BLaER1 treated with 17β-estradiol and CSF1 and Interleukin-3, amounts not matched to agents 10 nM and 100 nM (cell line): ENCODE data around the gene OR51I2.

Experiments used
- H3K27ac ChIP-seq, 11 experiments: shearing (Covaris generic); formaldehyde crosslinking; 2 replicates each; pipeline ENCODE4 v1.8.1; 2022
- H3K27me3 ChIP-seq, 11 experiments: shearing (Covaris generic); formaldehyde crosslinking; 2 replicates each; pipeline ENCODE4 v1.8.1; 2022
- H3K36me3 ChIP-seq, 11 experiments: shearing (Covaris generic); formaldehyde crosslinking; 2 replicates each; pipeline ENCODE4 v1.8.1; 2022
- H3K4me1 ChIP-seq, 10 experiments: shearing (Covaris generic); formaldehyde crosslinking; 2 replicates each; pipeline ENCODE4 v1.8.1; 2022
- H3K4me2 ChIP-seq, 11 experiments: shearing (Covaris generic); formaldehyde crosslinking; 2 replicates each; pipeline ENCODE4 v1.8.1; 2022
- H3K4me3 ChIP-seq, 10 experiments: shearing (Covaris generic); formaldehyde crosslinking; 2 replicates each; pipeline ENCODE4 v1.8.1; 2022
- H3K9ac ChIP-seq, 11 experiments: shearing (Covaris generic); formaldehyde crosslinking; 2 replicates each; pipeline ENCODE4 v1.8.1; 2022
- H3K9me3 ChIP-seq, 11 experiments: shearing (Covaris generic); formaldehyde crosslinking; replicated peaks in 1 of 11; 2 replicates each; pipeline ENCODE4 v1.8.1; 2022
- H4K20me1 ChIP-seq, 11 experiments: shearing (Covaris generic); formaldehyde crosslinking; 2 replicates each; pipeline ENCODE4 v1.8.1; 2022
- Cebpa-rat ChIP-seq, 11 experiments: shearing (Covaris generic); IDR thresholded peaks; 2 replicates each; pipeline ENCODE4 v1.8.1; 2022

The OR51I2 gene, protein sequence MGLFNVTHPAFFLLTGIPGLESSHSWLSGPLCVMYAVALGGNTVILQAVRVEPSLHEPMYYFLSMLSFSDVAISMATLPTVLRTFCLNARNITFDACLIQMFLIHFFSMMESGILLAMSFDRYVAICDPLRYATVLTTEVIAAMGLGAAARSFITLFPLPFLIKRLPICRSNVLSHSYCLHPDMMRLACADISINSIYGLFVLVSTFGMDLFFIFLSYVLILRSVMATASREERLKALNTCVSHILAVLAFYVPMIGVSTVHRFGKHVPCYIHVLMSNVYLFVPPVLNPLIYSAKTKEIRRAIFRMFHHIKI

DNA sequence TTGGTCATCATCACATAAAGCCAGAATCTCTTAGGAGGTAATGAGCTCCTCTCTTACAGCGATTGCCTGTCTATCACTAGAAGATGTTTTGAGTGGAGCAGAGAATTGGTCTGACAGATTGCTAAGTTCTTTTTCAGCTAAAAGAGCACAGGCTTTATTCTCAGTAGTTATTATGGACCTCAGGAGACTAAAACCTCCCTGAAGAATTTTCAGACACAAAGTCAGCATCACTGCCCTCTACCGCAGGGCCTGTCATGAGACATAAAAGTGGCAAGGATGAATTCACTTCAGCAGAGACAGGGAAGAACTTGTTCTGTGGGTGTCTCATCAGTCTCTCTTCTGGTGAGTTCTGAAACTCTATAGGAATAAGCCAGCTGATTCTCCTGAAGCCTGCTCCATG, at the start of gene OR51I2:
Gene OR51I2 (plus strand): TSS at position 301 of the 400 bp plus-strand sequence. CDS start 4,166 bp downstream, outside the sequence.
- Histone ChIP-seq H3K27ac (no peak within 1 kb of the TSS), H4K20me1 (no peaks in the 10 kb centered on the region), H3K9ac (no peak within 1 kb of the TSS), H3K4me3 (no peak within 1 kb of the TSS), H3K27me3 (no peaks in the 10 kb centered on the region), H3K36me3 (no peaks in the 10 kb centered on the region), H3K9me3 (no peaks in the 10 kb centered on the region), H3K4me1 (no peaks in the 10 kb centered on the region), H3K4me2 (no peak within 1 kb of the TSS)
- TF ChIP-seq Cebpa-rat (IDR thresholded peaks at IDR 0.05) = no peak

DNA sequence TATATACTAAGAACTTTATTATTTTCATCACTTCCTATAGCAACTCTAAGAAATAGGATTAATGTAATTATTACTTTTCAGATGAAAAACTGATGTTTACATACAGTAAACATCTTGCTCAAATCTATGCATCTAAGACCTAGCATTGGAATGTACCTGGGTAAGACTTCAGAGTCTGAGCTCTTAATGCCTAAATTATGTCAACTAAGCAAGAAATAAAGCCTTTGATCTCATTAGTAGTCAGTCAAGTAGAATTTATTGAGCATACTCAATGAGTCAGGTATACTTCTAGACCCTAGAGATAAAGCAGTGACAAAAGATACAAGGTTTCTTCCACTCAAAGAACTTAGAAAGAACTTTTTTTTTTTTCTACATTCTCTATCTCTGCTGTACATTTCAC, 44.0 kb upstream of the OR51I2 start:
- no peak for TF ChIP-seq Cebpa-rat (IDR thresholded peaks at IDR 0.05)
- Histone ChIP-seq H4K20me1 (no peaks in the 10 kb centered on the region), H3K27me3 (no peaks in the 10 kb centered on the region), H3K4me2 (no peak overlapping the region), H3K9me3 (peaks cover 0 to 5% (median 0%) of the 10 kb centered on the region in 11 experiments; a peak in 1 of 22 replicates), H3K4me3 (no peak overlapping the region), H3K4me1 (no peaks in the 10 kb centered on the region), H3K27ac (no peak overlapping the region), H3K9ac (no peak overlapping the region), H3K36me3 (no peaks in the 10 kb centered on the region)

DNA sequence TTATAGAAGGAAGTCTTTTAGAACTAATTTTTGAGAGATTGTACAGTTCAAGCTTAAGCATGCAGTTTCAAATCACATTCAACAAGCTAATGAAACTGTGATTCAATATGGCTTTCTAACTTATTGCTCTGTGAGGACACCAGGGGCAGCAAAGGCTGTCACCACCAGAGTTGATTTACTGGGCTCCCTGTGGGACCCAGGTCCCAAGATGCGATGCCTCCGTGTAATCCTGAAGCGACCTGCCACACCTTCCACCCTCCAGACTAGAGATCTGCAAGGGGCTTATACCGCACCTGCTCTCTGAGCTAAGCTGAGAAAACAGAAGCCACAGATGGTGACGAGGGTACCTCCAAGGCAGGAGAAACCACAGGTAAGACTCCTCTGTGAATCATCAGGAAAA, 28.1 kb upstream of the OR51I2 start:
- Histone ChIP-seq H3K9ac (no peak overlapping the region), H3K9me3 (no peaks in the 10 kb centered on the region), H3K4me2 (no peak overlapping the region), H3K27ac (no peak overlapping the region), H3K4me1 (no peaks in the 10 kb centered on the region), H3K4me3 (no peak overlapping the region), H3K36me3 (no peaks in the 10 kb centered on the region), H3K27me3 (no peaks in the 10 kb centered on the region), H4K20me1 (no peaks in the 10 kb centered on the region)
- TF ChIP-seq Cebpa-rat (IDR thresholded peaks at IDR 0.05) = no peak

DNA sequence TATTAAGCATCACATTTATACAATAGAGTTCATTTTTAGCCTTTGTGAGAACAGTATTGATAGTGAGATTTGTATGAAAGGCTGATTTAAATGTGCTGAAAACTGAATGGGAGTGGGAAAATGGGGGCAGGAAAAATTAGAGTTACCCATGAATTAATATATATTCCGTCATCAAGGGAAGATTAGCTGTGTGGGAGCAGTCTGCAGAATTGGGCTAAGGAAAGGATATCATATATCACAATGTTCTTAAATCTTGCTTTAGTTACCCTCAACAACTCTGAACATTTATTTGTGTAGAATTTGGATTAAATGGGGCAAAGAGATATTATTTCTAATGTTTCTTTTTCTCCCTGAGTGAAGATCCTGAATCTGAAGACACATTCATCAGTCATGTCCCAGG, 27.3 kb upstream of the OR51I2 start, which contains the start of gene OR51Q1:
Gene OR51Q1 (plus strand): TSS at position 301 of the 400 bp plus-strand sequence. CDS start 90 bp downstream, at position 391.
- H3K27me3 ChIP-seq = no peaks in the 10 kb centered on the region
- no peak for TF ChIP-seq Cebpa-rat (IDR thresholded peaks at IDR 0.05)
- no peaks in the 10 kb centered on the region for H3K4me1 ChIP-seq
- H3K4me2 ChIP-seq = no peak within 1 kb of the TSS
- no peaks in the 10 kb centered on the region for H4K20me1 ChIP-seq
- H3K36me3 ChIP-seq = no peaks in the 10 kb centered on the region
- no peaks in the 10 kb centered on the region for H3K9me3 ChIP-seq
- H3K4me3 ChIP-seq = no peak within 1 kb of the TSS
- no peak within 1 kb of the TSS for H3K9ac ChIP-seq
- no peak within 1 kb of the TSS for H3K27ac ChIP-seq

DNA sequence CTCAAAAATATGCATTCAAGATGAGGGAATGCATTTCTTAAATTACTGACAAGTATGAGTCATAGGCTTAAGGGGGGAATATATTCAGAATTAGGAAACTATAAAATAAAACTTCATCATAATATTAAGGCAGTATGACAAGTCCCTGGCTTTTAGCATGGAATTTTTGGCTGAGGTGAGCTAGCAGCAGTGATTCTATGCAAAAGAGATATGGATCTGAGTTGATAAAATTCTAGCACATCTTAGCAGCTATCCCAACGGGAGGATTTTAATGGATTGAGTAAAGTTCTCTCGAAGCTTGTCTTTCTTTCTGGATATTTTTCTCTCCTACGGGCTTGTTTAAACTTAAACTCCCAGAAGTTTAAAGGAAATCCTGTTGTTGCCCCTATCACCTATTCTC, 26.0 kb upstream of the OR51I2 start:
- no peaks in the 10 kb centered on the region for H4K20me1 ChIP-seq
- no peaks in the 10 kb centered on the region for H3K4me1 ChIP-seq
- no peak overlapping the region for H3K4me2 ChIP-seq
- H3K9me3 ChIP-seq = no peaks in the 10 kb centered on the region
- TF ChIP-seq Cebpa-rat (IDR thresholded peaks at IDR 0.05) = no peak
- H3K9ac ChIP-seq = no peak overlapping the region
- H3K4me3 ChIP-seq = no peak overlapping the region
- no peaks in the 10 kb centered on the region for H3K27me3 ChIP-seq
- H3K36me3 ChIP-seq = no peaks in the 10 kb centered on the region
- H3K27ac ChIP-seq = no peak overlapping the region

DNA sequence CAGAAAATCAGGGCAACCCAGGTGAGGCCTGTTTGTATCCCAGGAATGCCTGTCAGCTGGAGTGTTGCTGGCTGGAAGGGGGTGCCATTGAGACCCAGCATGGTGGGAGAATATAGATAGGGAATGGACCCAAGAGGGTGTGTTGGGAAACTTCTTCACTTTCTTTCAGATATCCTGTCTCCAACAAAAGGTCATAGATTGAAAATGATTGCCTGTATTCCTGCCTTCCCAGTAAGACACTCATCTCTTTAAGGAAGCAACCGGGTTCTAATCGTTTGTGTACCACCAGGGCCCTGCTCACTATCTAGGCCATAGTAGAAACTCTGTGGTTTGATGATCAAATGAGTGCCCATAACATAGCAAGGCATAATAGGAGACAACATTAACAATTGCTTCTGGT, 7.7 kb upstream of the OR51I2 start, which contains the start of gene OR51I1:
Gene OR51I1 (minus strand): TSS at position 101 of the 400 bp plus-strand sequence. CDS start 0 bp downstream, at position 101.
- Histone ChIP-seq H3K4me3 (no peak within 1 kb of the TSS), H3K4me2 (no peak within 1 kb of the TSS), H4K20me1 (no peaks in the 10 kb centered on the region), H3K36me3 (no peaks in the 10 kb centered on the region), H3K27ac (no peak within 1 kb of the TSS), H3K4me1 (no peaks in the 10 kb centered on the region), H3K9me3 (no peaks in the 10 kb centered on the region), H3K27me3 (no peaks in the 10 kb centered on the region), H3K9ac (no peak within 1 kb of the TSS)
- no peak for TF ChIP-seq Cebpa-rat (IDR thresholded peaks at IDR 0.05)

DNA sequence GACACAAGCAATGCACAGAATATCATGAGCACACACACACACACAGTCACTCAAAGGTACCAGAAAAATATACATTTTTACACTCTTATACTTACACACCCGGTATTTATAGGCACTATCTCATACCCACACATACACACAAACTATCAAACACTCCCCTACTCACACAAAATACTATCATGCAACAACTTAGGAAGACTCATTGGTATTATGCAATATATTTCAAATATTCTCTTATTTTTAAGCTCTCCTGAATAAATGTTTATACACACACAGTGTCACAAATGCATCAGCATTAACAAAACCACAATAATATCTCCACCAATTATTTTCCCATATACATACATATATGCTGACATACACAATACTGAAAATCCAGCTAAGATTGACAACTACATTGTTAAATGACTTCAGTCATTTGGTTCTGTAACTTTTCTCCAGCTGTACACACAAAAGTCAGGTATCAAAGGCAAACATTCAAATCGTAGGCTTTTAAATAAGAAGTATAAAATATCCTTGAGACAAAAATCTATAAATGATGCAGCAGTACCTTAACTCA, 5.2 kb upstream of the OR51I2 start:
- no peaks in the 10 kb centered on the region for H3K27me3 ChIP-seq
- H3K4me2 ChIP-seq = no peak overlapping the region
- no peak for TF ChIP-seq Cebpa-rat (IDR thresholded peaks at IDR 0.05)
- H3K4me3 ChIP-seq = no peak overlapping the region
- H3K4me1 ChIP-seq = no peaks in the 10 kb centered on the region
- H3K9ac ChIP-seq = no peak overlapping the region
- H3K9me3 ChIP-seq = no peaks in the 10 kb centered on the region
- no peaks in the 10 kb centered on the region for H4K20me1 ChIP-seq
- no peaks in the 10 kb centered on the region for H3K36me3 ChIP-seq
- H3K27ac ChIP-seq = no peak overlapping the region

DNA sequence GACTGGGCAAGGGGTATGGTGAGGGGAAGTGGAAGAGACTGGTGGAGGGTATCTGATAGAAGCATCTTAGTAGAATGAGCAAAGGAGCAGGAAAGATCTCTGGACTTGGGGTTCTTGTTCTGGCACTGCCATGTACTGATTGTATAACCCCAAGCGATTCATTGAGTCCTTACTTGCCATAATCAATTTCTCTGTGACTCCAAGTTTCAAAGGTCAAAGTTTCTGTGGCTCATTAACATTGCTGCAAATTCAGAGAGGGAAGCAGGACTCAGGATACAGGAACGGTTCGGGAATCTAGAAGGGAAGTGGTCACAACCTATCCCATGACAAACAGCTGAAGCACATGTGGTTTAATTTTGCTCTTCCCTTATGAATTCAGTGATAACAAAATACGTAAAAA, 309 bp downstream of the OR51I2 start:
- Histone ChIP-seq H3K4me2 (no peak overlapping the region), H3K4me1 (no peaks in the 10 kb centered on the region), H3K9ac (no peak overlapping the region), H3K36me3 (no peaks in the 10 kb centered on the region), H3K4me3 (no peak overlapping the region), H3K27me3 (no peaks in the 10 kb centered on the region), H3K27ac (no peak overlapping the region), H3K9me3 (no peaks in the 10 kb centered on the region), H4K20me1 (no peaks in the 10 kb centered on the region)
- no peak for TF ChIP-seq Cebpa-rat (IDR thresholded peaks at IDR 0.05)

DNA sequence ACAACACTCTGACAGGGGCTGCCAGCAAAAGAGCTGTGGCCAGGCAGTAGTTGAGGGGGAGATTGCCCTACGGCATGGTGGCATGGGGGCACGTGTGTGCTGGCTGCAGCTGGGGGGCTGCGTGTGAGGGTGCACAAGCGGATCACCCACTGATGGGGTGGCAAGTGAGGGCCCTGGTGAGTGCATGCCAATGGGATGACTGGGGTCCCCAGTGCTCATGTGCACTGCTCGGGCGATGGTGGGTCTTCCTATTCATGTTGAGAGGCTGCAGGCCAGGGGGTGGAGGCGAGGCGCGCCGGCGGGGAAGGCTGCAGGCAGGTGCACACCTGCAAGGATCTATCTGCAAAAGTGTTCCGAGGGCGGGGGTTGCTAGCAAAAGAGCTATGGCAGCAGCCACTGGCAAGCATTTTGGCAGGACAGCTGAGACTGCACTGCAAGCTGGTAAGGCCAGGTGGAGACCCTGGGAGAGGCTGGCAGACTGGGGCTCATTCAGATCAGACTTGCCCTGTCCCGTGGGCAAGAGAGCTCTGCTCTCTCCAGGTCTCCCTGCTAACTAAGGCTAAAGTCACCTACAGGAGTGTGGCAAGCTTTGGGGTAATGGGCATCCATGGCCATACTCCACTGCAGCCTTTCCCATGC, 12.0 kb downstream of the OR51I2 start:
- no peak overlapping the region for H3K9ac ChIP-seq
- no peaks in the 10 kb centered on the region for H3K9me3 ChIP-seq
- H3K4me3 ChIP-seq = no peak overlapping the region
- H3K36me3 ChIP-seq = no peaks in the 10 kb centered on the region
- H3K4me2 ChIP-seq = no peak overlapping the region
- H3K27me3 ChIP-seq = no peaks in the 10 kb centered on the region
- H3K4me1 ChIP-seq = no peaks in the 10 kb centered on the region
- H4K20me1 ChIP-seq = no peaks in the 10 kb centered on the region
- no peak for TF ChIP-seq Cebpa-rat (IDR thresholded peaks at IDR 0.05)
- H3K27ac ChIP-seq = no peak overlapping the region
